CD4-positive, alpha-beta memory T cell (primary cell): ENCODE data around the gene ADI1. TPM values are rescaled to one million over a fixed set of nuclear protein-coding genes. Genes with fewer than 3 reads are reported as not detected.
"Not testable (repeated sequence)": the region's sequence is repeated elsewhere in the genome, so short reads cannot be mapped to it uniquely, and the experiment has no call there.

Source experiments
- CTCF ChIA-PET: fragments of 350-600 bp; sonication (Branson Sonifier 250); formaldehyde crosslinking; loops from one replicate; lab custom pipeline; 2021; ENCODE audit warnings: inconsistent platforms; ENCODE audit not compliant: partially characterized antibody; lab: Charles Lee
- POLR2A ChIA-PET: fragments of 350-600 bp; sonication (Branson Sonifier 250); formaldehyde crosslinking; loops from one replicate; lab custom pipeline; 2021; ENCODE audit not compliant: partially characterized antibody; lab: Charles Lee
- DNase-seq, 5 donors: peaks; one replicate each; pipeline versions ENCODE4 v3.0.0 to v3.0.0-alpha.2; 2020 to 2022; ENCODE audit warnings: mixed read lengths in 1 of 5
- H3K27ac ChIP-seq: one replicate; pipeline ENCODE4 v1.7.0; 2013; ENCODE audit warnings: low read depth, low read length
- H3K27me3 ChIP-seq: 2 replicates; pipeline ENCODE4 v1.7.0; 2013; ENCODE audit warnings: mild to moderate bottlenecking, low read length, moderate library complexity; ENCODE audit not compliant: insufficient read depth
- H3K36me3 ChIP-seq: 2 replicates; pipeline ENCODE4 v1.7.0; 2013; ENCODE audit warnings: mild to moderate bottlenecking, low read length, moderate library complexity; ENCODE audit not compliant: insufficient read depth
- H3K4me1 ChIP-seq: 2 replicates; pipeline ENCODE4 v1.7.0; 2013; ENCODE audit warnings: mild to moderate bottlenecking, low read length, moderate library complexity; ENCODE audit not compliant: insufficient read depth
- H3K4me3 ChIP-seq, 2 donors: one replicate each; pipeline ENCODE4 v1.7.0; 2013; ENCODE audit warnings: low read length in 2 of 2, mild to moderate bottlenecking in 1 of 2
- H3K9me3 ChIP-seq, 2 donors: one replicate each; pipeline ENCODE4 v1.7.0; 2013; ENCODE audit warnings: low read length in 2 of 2, control low read depth in 1 of 2; ENCODE audit not compliant: control insufficient read depth in 1 of 2
- H3K27ac Mint-ChIP-seq, 7 donors: one replicate each; pipeline ENCODE4 v1.8.0; 2020 to 2021; ENCODE audit warnings: mixed read lengths in 7 of 7, mild to moderate bottlenecking in 6 of 7, inconsistent platforms in 3 of 7, moderate library complexity in 3 of 7
- H3K27me3 Mint-ChIP-seq, 2 donors: one replicate each; pipeline ENCODE4 v1.8.0; 2020 to 2021; ENCODE audit warnings: mixed read lengths in 2 of 2
- H3K36me3 Mint-ChIP-seq, 2 donors: one replicate each; pipeline ENCODE4 v1.8.0; 2020 to 2021; ENCODE audit warnings: mixed read lengths in 2 of 2, inconsistent platforms in 1 of 2, mild to moderate bottlenecking in 1 of 2
- H3K4me1 Mint-ChIP-seq, 4 donors: one replicate each; pipeline ENCODE4 v1.8.0; 2020 to 2021; ENCODE audit warnings: mixed read lengths in 4 of 4, mild to moderate bottlenecking in 1 of 4
- H3K4me3 Mint-ChIP-seq, 8 donors: one replicate each; pipeline ENCODE4 v1.8.0; 2020 to 2021; ENCODE audit warnings: mixed read lengths in 8 of 8, mild to moderate bottlenecking in 7 of 8, moderate library complexity in 6 of 8, inconsistent platforms in 3 of 8
- H3K9me3 Mint-ChIP-seq, 8 donors: one replicate each; pipeline ENCODE4 v1.8.0; 2020 to 2021; ENCODE audit warnings: mixed read lengths in 8 of 8, mild to moderate bottlenecking in 5 of 8, inconsistent platforms in 3 of 8, moderate library complexity in 1 of 8
- intact Hi-C: fragments of 100-400 bp; cut with micrococcal nuclease; formaldehyde crosslinking; loops from one replicate; pipeline ENCODE4 v1.15.1; 2023
- polyA plus RNA-seq, 2 donors: library from polyadenylated mRNA; unstranded; fragments of 300-500 nt; fragmentation: Illumina TruSeq; gene quantifications; one replicate each; pipeline ENCODE4 v1.2.3, GENCODE V29; 2021
- total RNA-seq, 2 experiments: library from RNA; stranded (reverse); gene quantifications; one replicate each; pipeline ENCODE4 v1.2.3, GENCODE V29; 2021

ADI1 gene
- total and polyA plus RNA-seq, 4 experiments from 2014 or later = 32.3 to 115 (median 44.4) TPM

GRCh38 chr2:3505771-3506170 is 13.6 kb downstream of the ADI1 start:
- no peak overlapping the region for H3K4me3 ChIP-seq
- no peaks in the 10 kb centered on the region for H3K27me3 ChIP-seq
- no peaks in the 10 kb centered on the region for H3K9me3 ChIP-seq
- Mint-ChIP-seq H3K27ac (no peak overlapping the region), H3K36me3 (peaks cover 69 to 73% of the 10 kb centered on the region in 2 donors), H3K27me3 (no peaks in the 10 kb centered on the region), H3K4me3 (no peak overlapping the region), H3K4me1 (peaks cover 5 to 17% (median 13%) of the 10 kb centered on the region in 4 donors), H3K9me3 (peaks cover 0 to 5% (median 3%) of the 10 kb centered on the region in 8 donors)
- peaks cover 6% of the 10 kb centered on the region for H3K36me3 ChIP-seq
- POLR2A ChIA-PET = no interaction called here
- CTCF ChIA-PET = interaction anchor here (1.2 kb wide), 1 partner anchor 9 kb away, joined by 3 read pairs; no protein-coding TSS in a partner anchor
- no peaks in the 10 kb centered on the region for H3K4me1 ChIP-seq
- no peak for DNase-seq
- intact Hi-C loops = no loop called here
- no peak overlapping the region for H3K27ac ChIP-seq

GRCh38 chr2:3504741-3505140 is 14.6 kb downstream of the ADI1 start:
- peaks cover 70 to 71% of the 10 kb centered on the region in 2 donors for H3K36me3 Mint-ChIP-seq
- POLR2A ChIA-PET = no interaction called here
- H3K27me3 ChIP-seq = no peaks in the 10 kb centered on the region
- H3K9me3 ChIP-seq = no peaks in the 10 kb centered on the region
- DNase-seq = no peak
- H3K27me3 Mint-ChIP-seq = no peaks in the 10 kb centered on the region
- peaks cover 8% of the 10 kb centered on the region for H3K36me3 ChIP-seq
- H3K27ac Mint-ChIP-seq = peak overlapping the region in 1 of 7 donors; percentile 6
- CTCF ChIA-PET = no interaction called here
- intact Hi-C loops = no loop called here
- H3K4me1 Mint-ChIP-seq = peaks cover 5 to 17% (median 12%) of the 10 kb centered on the region in 4 donors
- H3K4me1 ChIP-seq = no peaks in the 10 kb centered on the region
- peaks cover 0 to 5% (median 3%) of the 10 kb centered on the region in 8 donors for H3K9me3 Mint-ChIP-seq
- no peak overlapping the region for H3K27ac ChIP-seq
- no peak overlapping the region for H3K4me3 Mint-ChIP-seq
- no peak overlapping the region for H3K4me3 ChIP-seq

GRCh38 chr2:3503483-3503882 is 15.8 kb downstream of the ADI1 start:
- Mint-ChIP-seq H3K4me1 (peaks cover 5 to 17% (median 11%) of the 10 kb centered on the region in 4 donors), H3K27ac (peak overlapping the region in 1 of 7 donors; percentile 59), H3K9me3 (peaks cover 0 to 4% (median 2%) of the 10 kb centered on the region in 8 donors), H3K36me3 (peaks cover 73 to 78% of the 10 kb centered on the region in 2 donors), H3K27me3 (no peaks in the 10 kb centered on the region), H3K4me3 (no peak overlapping the region)
- intact Hi-C loops = no loop called here
- CTCF ChIA-PET = no interaction called here
- Histone ChIP-seq H3K36me3 (peaks cover 15% of the 10 kb centered on the region), H3K4me1 (no peaks in the 10 kb centered on the region), H3K4me3 (no peak overlapping the region), H3K9me3 (no peaks in the 10 kb centered on the region), H3K27ac (no peak overlapping the region), H3K27me3 (no peaks in the 10 kb centered on the region)
- no peak for DNase-seq
- POLR2A ChIA-PET = no interaction called here

GRCh38 chr2:3503046-3503445 is 16.3 kb downstream of the ADI1 start:
- H3K4me1 ChIP-seq = no peaks in the 10 kb centered on the region
- ChIA-PET CTCF (no interaction called here), POLR2A (no interaction called here)
- no peaks in the 10 kb centered on the region for H3K27me3 ChIP-seq
- Mint-ChIP-seq H3K9me3 (peaks cover 0 to 2% (median 0%) of the 10 kb centered on the region in 8 donors), H3K27ac (peak overlapping the region in 3 of 7 donors; percentile 57 to 84 (median 59)), H3K36me3 (peaks cover 75 to 79% of the 10 kb centered on the region in 2 donors), H3K4me3 (no peak overlapping the region), H3K27me3 (no peaks in the 10 kb centered on the region), H3K4me1 (peaks cover 5 to 17% (median 11%) of the 10 kb centered on the region in 4 donors)
- no peaks in the 10 kb centered on the region for H3K9me3 ChIP-seq
- H3K36me3 ChIP-seq = peaks cover 17% of the 10 kb centered on the region
- intact Hi-C loops = no loop called here
- no peak overlapping the region for H3K4me3 ChIP-seq
- no peak for DNase-seq
- no peak overlapping the region for H3K27ac ChIP-seq

GRCh38 chr2:3500326-3500899 is 18.9 kb downstream of the ADI1 start:
- Mint-ChIP-seq H3K9me3 (peaks cover 0 to 3% (median 0%) of the 10 kb centered on the region in 8 donors), H3K27ac (peak overlapping the region in 1 of 7 donors; percentile 37), H3K36me3 (peaks cover 75 to 79% of the 10 kb centered on the region in 2 donors), H3K27me3 (no peaks in the 10 kb centered on the region), H3K4me3 (no peak overlapping the region), H3K4me1 (peaks cover 0 to 7% (median 5%) of the 10 kb centered on the region in 4 donors)
- Histone ChIP-seq H3K9me3 (no peaks in the 10 kb centered on the region), H3K27me3 (no peaks in the 10 kb centered on the region), H3K4me1 (no peaks in the 10 kb centered on the region), H3K36me3 (peaks cover 14% of the 10 kb centered on the region), H3K4me3 (no peak overlapping the region), H3K27ac (no peak overlapping the region)
- ChIA-PET POLR2A (no interaction called here), CTCF (no interaction called here)
- DNase-seq = no peak
- intact Hi-C loops = no loop called here

- H3K4me3 Mint-ChIP-seq = no peak overlapping the region
- H3K27ac Mint-ChIP-seq = no peak overlapping the region
- CTCF ChIA-PET = no interaction called here
- Histone ChIP-seq H3K4me1 (no peaks in the 10 kb centered on the region), H3K36me3 (peaks cover 14% of the 10 kb centered on the region), H3K27ac (no peak overlapping the region), H3K27me3 (no peaks in the 10 kb centered on the region), H3K4me3 (no peak overlapping the region), H3K9me3 (no peaks in the 10 kb centered on the region)
- peaks cover 0 to 5% (median 3%) of the 10 kb centered on the region in 4 donors for H3K4me1 Mint-ChIP-seq
- no peak for DNase-seq
- H3K9me3 Mint-ChIP-seq = peaks cover 0 to 3% (median 0%) of the 10 kb centered on the region in 8 donors
- intact Hi-C loops = no loop called here
- no peaks in the 10 kb centered on the region for H3K27me3 Mint-ChIP-seq
- peaks cover 65 to 67% of the 10 kb centered on the region in 2 donors for H3K36me3 Mint-ChIP-seq
- POLR2A ChIA-PET = no interaction called here
Measured at GRCh38 chr2:3498783-3499394, 20.4 kb downstream of the ADI1 start.

- H3K4me1 ChIP-seq, H3K27me3 Mint-ChIP-seq, H3K9me3 ChIP-seq, H3K9me3 Mint-ChIP-seq, H3K27ac ChIP-seq, H3K4me3 ChIP-seq, H3K4me1 Mint-ChIP-seq, intact Hi-C loops, DNase-seq, H3K4me3 Mint-ChIP-seq, H3K27me3 ChIP-seq, H3K27ac Mint-ChIP-seq: not testable (repeated sequence)
- H3K36me3 Mint-ChIP-seq = peaks cover 48 to 51% of the 10 kb centered on the region in 2 donors
- ChIA-PET POLR2A (interaction anchor here (1.3 kb wide), 1 partner anchor 22 kb away, joined by 3 read pairs; no protein-coding TSS in a partner anchor), CTCF (interaction anchor here (1.4 kb wide), 1 partner anchor 35 kb away, joined by 3 read pairs; no protein-coding TSS in a partner anchor)
- H3K36me3 ChIP-seq = peaks cover 14% of the 10 kb centered on the region
Measured at GRCh38 chr2:3496708-3497080, 22.6 kb downstream of the ADI1 start.
